Measurements from ENCODE around the gene PLA2G2F.

The PLA2G2F gene

GRCh38 chr1:20138961-20139550 is at the start of gene PLA2G2F:
Gene PLA2G2F (plus strand): TSS chr1:20139323. CDS start chr1:20139428, 105 bp downstream.
- TF ChIP-seq CTCF (IDR thresholded peaks at IDR 0.05; ENCODE audit: control extremely low read depth, extremely low read depth, low read depth, missing control alignments) = no peak
- DNase-seq (ENCODE audit: extremely low spot score) = no peak
- ChIA-PET CTCF (no interaction called here), POLR2A (no interaction called here)

- CTCF ChIA-PET = interaction anchor here (0.8 to 3.5 kb wide), 6 partner anchors 8 to 170 kb away, joined by 3 to 13 read pairs (median 4); no protein-coding TSS in a partner anchor
- DNase-seq (ENCODE audit: extremely low spot score) = no peak
- TF ChIP-seq CTCF (IDR thresholded peaks at IDR 0.05; ENCODE audit: control extremely low read depth, extremely low read depth, low read depth, missing control alignments) = no peak
- POLR2A ChIA-PET = no interaction called here
Observed at GRCh38 chr1:20089328-20090077, 49.6 kb upstream of the PLA2G2F start.

- no peak for TF ChIP-seq CTCF (IDR thresholded peaks at IDR 0.05; ENCODE audit: control extremely low read depth, extremely low read depth, low read depth, missing control alignments)
- POLR2A ChIA-PET = no interaction called here
- CTCF ChIA-PET = interaction anchor here (0.7 to 3.5 kb wide), 7 partner anchors 8 to 170 kb away, joined by 3 to 13 read pairs (median 4); no protein-coding TSS in a partner anchor
- no peak for DNase-seq (ENCODE audit: extremely low spot score)
Observed at GRCh38 chr1:20090119-20090518, 49.0 kb upstream of the PLA2G2F start.

GRCh38 chr1:20090641-20091040 is 48.5 kb upstream of the PLA2G2F start:
- TF ChIP-seq CTCF (IDR thresholded peaks at IDR 0.05; ENCODE audit: control extremely low read depth, extremely low read depth, low read depth, missing control alignments) = no peak
- DNase-seq (ENCODE audit: extremely low spot score) = no peak
- ChIA-PET POLR2A (no interaction called here), CTCF (interaction anchor here (0.7 to 3.5 kb wide), 7 partner anchors 9 to 171 kb away, joined by 3 to 13 read pairs (median 4); no protein-coding TSS in a partner anchor)

GRCh38 chr1:20093303-20093702 is 45.8 kb upstream of the PLA2G2F start:
- no peak for DNase-seq (ENCODE audit: extremely low spot score)
- CTCF ChIA-PET = interaction anchor here (0.8 to 3.5 kb wide), 9 partner anchors 9 to 175 kb away, joined by 3 to 13 read pairs (median 4); no protein-coding TSS in a partner anchor
- TF ChIP-seq CTCF (IDR thresholded peaks at IDR 0.05; ENCODE audit: control extremely low read depth, extremely low read depth, low read depth, missing control alignments) = no peak

GRCh38 chr1:20093940-20094391 is 45.2 kb upstream of the PLA2G2F start:
- DNase-seq (ENCODE audit: extremely low spot score) = no peak
- ChIA-PET POLR2A (no interaction called here), CTCF (interaction anchor here (0.8 to 1.9 kb wide), 7 partner anchors 10 to 176 kb away, joined by 3 to 5 read pairs (median 3); no protein-coding TSS in a partner anchor)

More at GRCh38 chr1:20093303-20093702, 45.8 kb upstream of the PLA2G2F start:
- POLR2A ChIA-PET = no interaction called here

More at GRCh38 chr1:20093940-20094391, 45.2 kb upstream of the PLA2G2F start:
- TF ChIP-seq CTCF (IDR thresholded peaks at IDR 0.05; ENCODE audit: control extremely low read depth, extremely low read depth, low read depth, missing control alignments) = no peak
